AG20443 (cell line): ENCODE results near the gene GYS1.
A peak's percentile ranks its signal among the peaks of the same experiment; 100 is the strongest.

Experiments used
- DNase-seq: peaks from one replicate; pipeline ENCODE4 v3.0.0; 2012; ENCODE audit warnings: low spot score, mixed read lengths

GYS1 gene

GRCh38 chr19:48963371-48964204 is 29.5 kb downstream of the GYS1 start:
- peak; percentile 87 for DNase-seq

- no peak for DNase-seq
These were observed 30.3 kb downstream of the GYS1 start for GRCh38 chr19:48962849-48963165.

- peak; percentile 30 for DNase-seq
These were observed 30.9 kb downstream of the GYS1 start for GRCh38 chr19:48962029-48962848.

- no peak for DNase-seq
These were observed 31.5 kb downstream of the GYS1 start for GRCh38 chr19:48961673-48962028.

- no peak for DNase-seq
These were observed 32.0 kb downstream of the GYS1 start for GRCh38 chr19:48961051-48961649.

GRCh38 chr19:48959341-48960239 is 33.5 kb downstream of the GYS1 start:
- DNase-seq = no peak

- no peak for DNase-seq
These were observed 35.1 kb downstream of the GYS1 start for GRCh38 chr19:48958006-48958405.

- DNase-seq = no peak
These were observed 37.7 kb downstream of the GYS1 start for GRCh38 chr19:48955308-48955958.

- DNase-seq = peak; percentile 98
These were observed 38.4 kb downstream of the GYS1 start, which contains the start of gene BAX for GRCh38 chr19:48954595-48955307. BAX (plus strand) TSS chr19:48954875; CDS start chr19:48954929, 54 bp downstream.

- DNase-seq = no peak
These were observed 39.0 kb downstream of the GYS1 start for GRCh38 chr19:48953990-48954594.

- no peak for DNase-seq
These were observed 40.0 kb downstream of the GYS1 start for GRCh38 chr19:48953141-48953540.

- no peak for DNase-seq
These were observed 42.1 kb downstream of the GYS1 start for GRCh38 chr19:48950830-48951519.

- DNase-seq = no peak
These were observed 43.0 kb downstream of the GYS1 start for GRCh38 chr19:48950159-48950558.

GRCh38 chr19:48947258-48947542 is 45.9 kb downstream of the GYS1 start:
- no peak for DNase-seq

- DNase-seq = no peak
These were observed 46.4 kb downstream of the GYS1 start for GRCh38 chr19:48946463-48947257.

- no peak for DNase-seq
These were observed 47.3 kb downstream of the GYS1 start for GRCh38 chr19:48945817-48946216.

GRCh38 chr19:48945415-48945814 is 47.7 kb downstream of the GYS1 start:
- DNase-seq = no peak

GRCh38 chr19:48943081-48943480 is 50.0 kb downstream of the GYS1 start:
- no peak for DNase-seq

- DNase-seq = no peak
These were observed 52.2 kb downstream of the GYS1 start for GRCh38 chr19:48940902-48941301.
